Measurements from ENCODE around the gene UBXN10.

The UBXN10 gene

DNA sequence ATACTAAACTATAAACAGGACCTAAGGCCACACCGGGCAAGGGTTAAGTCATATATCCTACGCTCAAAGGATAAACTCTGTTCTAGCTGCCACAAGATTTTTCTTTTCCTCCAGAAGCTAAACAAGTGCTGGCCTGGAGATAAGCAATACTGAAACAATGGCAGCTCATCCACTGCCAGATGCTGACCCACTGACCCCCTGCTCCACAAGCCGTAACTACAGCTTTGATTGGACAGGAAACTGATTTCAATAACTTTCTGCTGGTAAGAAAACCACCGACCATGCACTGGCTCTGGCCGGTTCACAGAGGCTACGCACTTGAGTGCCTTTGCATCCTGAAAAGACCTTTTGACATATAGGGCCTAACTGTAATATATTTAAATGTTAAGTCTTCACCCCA, 51.8 kb downstream of the UBXN10 start:
- no peak overlapping the region for H3K4me3 ChIP-seq (replicated peaks; ENCODE audit: low read depth, low read length)
- no peaks in the 10 kb centered on the region for H3K27me3 ChIP-seq (replicated peaks; ENCODE audit: control insufficient read depth, insufficient read depth, low read length)
- H3K36me3 ChIP-seq (ENCODE audit: control insufficient read depth, insufficient read depth, low read length) = no peaks in the 10 kb centered on the region
- no peak for DNase-seq (ENCODE audit: extremely low read depth, insufficient read length)
- TF ChIP-seq, protein P1, sequence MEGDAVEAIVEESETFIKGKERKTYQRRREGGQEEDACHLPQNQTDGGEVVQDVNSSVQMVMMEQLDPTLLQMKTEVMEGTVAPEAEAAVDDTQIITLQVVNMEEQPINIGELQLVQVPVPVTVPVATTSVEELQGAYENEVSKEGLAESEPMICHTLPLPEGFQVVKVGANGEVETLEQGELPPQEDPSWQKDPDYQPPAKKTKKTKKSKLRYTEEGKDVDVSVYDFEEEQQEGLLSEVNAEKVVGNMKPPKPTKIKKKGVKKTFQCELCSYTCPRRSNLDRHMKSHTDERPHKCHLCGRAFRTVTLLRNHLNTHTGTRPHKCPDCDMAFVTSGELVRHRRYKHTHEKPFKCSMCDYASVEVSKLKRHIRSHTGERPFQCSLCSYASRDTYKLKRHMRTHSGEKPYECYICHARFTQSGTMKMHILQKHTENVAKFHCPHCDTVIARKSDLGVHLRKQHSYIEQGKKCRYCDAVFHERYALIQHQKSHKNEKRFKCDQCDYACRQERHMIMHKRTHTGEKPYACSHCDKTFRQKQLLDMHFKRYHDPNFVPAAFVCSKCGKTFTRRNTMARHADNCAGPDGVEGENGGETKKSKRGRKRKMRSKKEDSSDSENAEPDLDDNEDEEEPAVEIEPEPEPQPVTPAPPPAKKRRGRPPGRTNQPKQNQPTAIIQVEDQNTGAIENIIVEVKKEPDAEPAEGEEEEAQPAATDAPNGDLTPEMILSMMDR (IDR thresholded peaks at IDR 0.05; ENCODE audit: insufficient read depth, low read length, poor library complexity, severe bottlenecking) = no peak

- TF ChIP-seq, protein P1 (IDR thresholded peaks at IDR 0.05; ENCODE audit: insufficient read depth, low read length, poor library complexity, severe bottlenecking) = no peak
- Histone ChIP-seq H3K4me3 (replicated peaks; ENCODE audit: low read depth, low read length) (no peak overlapping the region), H3K36me3 (ENCODE audit: control insufficient read depth, insufficient read depth, low read length) (no peaks in the 10 kb centered on the region), H3K27me3 (replicated peaks; ENCODE audit: control insufficient read depth, insufficient read depth, low read length) (no peaks in the 10 kb centered on the region)
- DNase-seq (ENCODE audit: extremely low read depth, insufficient read length) = no peak
These were observed 54.1 kb downstream of the UBXN10 start for GRCh38 chr1:20240012-20240411.

DNA sequence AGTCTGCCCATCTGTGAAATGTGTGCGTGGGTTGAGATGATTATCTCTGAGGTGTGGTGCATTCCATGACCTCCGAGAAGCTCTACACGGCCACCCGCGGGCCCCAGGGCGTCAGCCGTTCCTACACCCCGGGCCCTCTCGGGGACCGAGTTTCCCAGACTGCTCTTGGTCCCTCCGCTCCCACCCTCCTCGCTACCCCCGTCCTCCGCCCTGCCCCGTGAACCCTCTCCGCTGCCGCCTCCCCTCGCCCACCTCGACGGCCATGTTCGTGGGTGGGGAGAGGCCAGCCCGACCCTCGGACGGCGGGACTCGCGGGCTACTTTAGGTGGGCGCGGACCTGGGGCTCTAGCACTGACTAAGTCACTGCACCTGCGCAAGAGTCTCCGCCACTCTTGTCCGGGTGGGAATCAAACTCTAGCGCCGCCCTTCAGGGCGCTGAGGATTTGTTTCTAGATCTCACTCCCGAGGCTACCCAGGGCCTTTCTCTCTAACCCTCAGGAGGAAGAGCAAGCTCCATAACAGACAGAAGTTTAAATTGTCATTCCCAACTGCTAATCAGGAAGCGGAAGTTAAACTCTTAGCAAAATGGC, 57.1 kb downstream of the UBXN10 start:
- H3K36me3 ChIP-seq (ENCODE audit: control insufficient read depth, insufficient read depth, low read length) = no peaks in the 10 kb centered on the region
- TF ChIP-seq, protein P1 (IDR thresholded peaks at IDR 0.05; ENCODE audit: insufficient read depth, low read length, poor library complexity, severe bottlenecking) = no peak
- no peaks in the 10 kb centered on the region for H3K27me3 ChIP-seq (replicated peaks; ENCODE audit: control insufficient read depth, insufficient read depth, low read length)
- DNase-seq (ENCODE audit: extremely low read depth, insufficient read length) = no peak
- no peak overlapping the region for H3K4me3 ChIP-seq (replicated peaks; ENCODE audit: low read depth, low read length)

Measured in GM06990 (cell line).